GM19372 (cell line): Measurements from ENCODE around the gene CDH16.

Experiments
- ATAC-seq: cut with Tn5 transposase; IDR thresholded peaks from one replicate; pipeline ENCODE4 v1.9.1; 2021; ENCODE audit warnings: mild to moderate bottlenecking, low read depth, moderate library complexity; ENCODE audit not compliant: unreplicated experiment

The CDH16 gene

DNA sequence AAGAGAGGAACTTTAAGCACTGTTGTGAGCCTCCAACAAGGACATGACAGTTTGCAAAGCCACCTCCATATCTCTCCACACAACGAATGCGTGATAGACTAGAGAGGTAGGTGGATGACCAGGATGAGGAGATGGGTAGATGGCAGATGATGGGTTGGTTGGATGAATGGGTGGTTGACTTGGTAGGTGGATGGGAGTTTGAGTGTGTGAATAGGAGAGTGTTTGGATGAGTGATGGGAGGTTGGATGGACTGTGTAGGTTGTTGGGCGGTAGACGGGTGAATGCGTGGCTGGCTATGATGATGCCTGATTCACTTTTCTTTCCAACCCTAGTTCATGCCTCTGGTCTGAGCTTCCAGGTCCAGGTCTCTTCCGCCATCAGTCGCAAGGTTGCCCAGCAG, 4.1 kb downstream of the CDH16 start:
- no peak for ATAC-seq

DNA sequence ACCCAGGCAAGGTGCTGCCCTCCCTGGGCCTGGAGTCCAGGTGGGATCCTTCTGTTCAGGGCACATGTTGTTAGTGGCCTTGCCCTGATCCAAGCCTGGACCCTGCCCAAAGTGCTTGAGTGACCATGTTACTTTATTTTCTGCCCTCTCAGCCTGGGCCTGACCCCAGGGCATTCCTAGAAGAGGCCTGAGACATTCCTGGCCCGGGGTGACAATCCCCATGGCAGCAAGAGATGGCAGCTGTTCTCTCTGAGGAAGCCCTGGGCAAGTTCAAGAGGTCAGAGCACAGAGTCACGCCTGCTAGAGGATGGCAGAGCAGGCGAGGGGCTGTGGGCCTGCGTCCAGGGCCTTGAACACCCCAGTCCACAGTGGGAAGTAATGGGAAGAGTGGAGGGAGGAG, 5.0 kb downstream of the CDH16 start:
- ATAC-seq: no peak

DNA sequence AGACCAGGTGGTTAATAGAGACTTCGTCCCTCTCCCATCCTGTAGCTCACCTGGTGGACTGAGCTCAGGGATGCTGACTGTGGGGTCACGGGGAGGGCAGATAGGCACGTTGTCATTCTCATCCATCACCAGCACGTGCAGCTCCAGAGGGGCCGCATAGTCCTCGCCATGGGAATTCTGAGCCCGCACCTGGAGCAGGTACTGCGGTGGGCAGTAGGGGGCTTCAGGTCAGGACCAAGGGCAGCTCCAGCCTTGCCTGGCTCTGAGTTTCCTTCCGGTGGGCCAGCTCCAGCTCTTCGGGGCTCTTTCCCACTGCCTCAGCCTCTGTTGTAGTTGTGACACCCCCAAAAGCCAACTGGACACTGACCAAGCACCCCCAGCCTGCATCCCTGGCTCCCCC, 5.6 kb downstream of the CDH16 start:
- no peak for ATAC-seq

DNA sequence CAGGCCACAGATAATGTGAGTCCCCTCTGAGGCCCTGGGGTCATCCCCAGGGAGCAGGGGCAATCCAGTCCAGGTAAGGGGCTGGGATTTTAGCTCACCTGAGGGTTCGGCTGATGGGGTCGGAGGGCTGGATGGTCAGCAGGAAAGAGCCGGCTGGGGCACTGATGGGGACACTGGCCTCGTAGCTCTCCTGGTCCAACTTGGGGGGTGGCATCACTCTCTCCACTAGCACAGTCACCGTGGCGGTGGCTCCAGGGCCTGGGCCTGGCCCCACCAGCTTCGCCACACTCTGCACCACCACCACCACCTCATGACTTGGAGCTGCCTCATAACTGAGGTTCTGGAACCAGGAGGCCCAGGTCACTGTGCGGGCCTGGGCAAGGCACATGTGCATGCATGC, 6.9 kb downstream of the CDH16 start:
- no peak for ATAC-seq

DNA sequence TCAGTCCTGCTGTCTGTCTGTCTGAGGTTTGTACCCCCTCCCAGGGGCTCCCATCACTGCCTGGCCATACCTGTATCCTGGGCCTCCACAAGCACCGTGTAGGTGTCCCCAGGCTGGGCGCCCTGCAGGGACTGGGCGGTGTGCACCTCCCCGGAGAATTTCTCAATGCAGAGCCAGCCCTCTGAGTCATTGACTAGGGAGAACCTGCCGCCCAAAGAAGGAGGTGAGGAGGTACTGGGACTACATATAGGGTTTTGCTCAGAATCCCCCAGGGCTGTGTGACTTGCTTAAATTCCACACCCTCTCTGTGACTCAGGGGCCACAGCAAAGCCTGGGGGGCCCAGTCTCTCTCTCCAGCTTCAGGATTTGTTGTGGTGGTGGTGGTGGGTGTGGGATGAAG, 7.6 kb downstream of the CDH16 start:
- no peak for ATAC-seq

- no peak for ATAC-seq
Measured at GRCh38 chr16:66910175-66910940, 8.3 kb downstream of the CDH16 start.

- no peak for ATAC-seq
Measured at GRCh38 chr16:66908762-66909559, 9.7 kb downstream of the CDH16 start.

DNA sequence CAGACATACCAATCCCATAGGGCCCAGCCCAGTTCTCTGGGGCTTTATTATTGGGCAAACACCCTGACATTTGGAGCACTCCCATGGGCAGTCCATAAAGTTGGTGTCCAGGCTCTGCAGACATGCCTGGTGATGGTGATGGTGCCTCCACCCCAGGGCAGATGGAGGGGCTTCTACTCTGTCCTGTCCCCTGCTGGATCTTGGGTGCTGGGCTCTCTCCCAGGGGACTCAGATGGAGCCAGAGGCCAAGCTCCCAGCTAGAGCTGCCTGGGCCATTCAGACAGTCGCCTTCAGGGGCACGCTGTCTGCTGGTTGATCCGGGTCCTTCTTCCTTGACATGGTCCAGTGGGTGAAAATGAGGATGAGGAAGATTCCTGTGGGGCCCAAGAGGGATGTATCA, 10.6 kb downstream of the CDH16 start:
- ATAC-seq: no peak

GRCh38 chr16:66906916-66907836, 11.5 kb downstream of the CDH16 start:
- ATAC-seq: no peak

DNA sequence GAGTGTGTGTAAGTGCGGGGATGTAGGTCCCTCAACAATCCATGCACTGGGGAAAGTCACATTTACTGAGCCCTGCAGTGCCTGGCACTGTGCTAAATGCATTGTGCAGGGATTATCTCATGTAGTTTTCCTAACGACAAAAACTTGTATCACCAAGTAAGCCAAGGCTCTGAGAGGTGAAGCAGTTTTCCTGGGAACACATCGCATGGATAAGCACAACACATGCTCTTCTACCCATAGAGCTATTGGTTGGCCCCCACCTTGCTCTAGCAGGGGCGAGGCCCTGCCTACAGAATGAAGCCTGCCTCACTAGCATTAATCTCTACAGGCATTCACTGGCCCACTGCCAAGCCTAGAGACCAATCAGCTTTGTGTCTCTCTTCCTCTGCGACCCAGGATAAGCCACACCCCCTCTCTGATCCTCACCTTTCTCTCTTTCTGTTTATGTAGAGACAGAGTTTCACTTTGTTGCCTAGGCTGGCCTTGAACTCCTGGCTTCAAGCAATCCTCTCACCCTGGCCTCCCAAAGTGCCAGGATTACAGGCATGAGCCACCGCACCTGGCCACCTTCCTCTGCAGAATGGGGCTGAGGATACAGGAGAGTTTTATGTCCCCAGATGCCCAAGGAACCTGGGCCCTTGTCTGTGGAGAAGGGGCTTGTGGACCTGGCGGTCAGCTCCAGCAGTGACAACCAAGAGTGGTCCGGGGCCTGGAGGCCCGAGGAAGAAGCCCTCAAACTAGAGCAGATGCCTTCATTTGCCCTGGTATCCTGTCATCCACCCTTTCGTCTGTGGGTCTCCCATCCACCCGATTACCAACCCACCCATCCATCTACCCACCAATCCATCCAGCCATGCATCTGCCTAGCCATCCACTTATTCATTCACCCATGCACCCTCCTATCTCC, 12.8 kb downstream of the CDH16 start:
- no peak for ATAC-seq

DNA sequence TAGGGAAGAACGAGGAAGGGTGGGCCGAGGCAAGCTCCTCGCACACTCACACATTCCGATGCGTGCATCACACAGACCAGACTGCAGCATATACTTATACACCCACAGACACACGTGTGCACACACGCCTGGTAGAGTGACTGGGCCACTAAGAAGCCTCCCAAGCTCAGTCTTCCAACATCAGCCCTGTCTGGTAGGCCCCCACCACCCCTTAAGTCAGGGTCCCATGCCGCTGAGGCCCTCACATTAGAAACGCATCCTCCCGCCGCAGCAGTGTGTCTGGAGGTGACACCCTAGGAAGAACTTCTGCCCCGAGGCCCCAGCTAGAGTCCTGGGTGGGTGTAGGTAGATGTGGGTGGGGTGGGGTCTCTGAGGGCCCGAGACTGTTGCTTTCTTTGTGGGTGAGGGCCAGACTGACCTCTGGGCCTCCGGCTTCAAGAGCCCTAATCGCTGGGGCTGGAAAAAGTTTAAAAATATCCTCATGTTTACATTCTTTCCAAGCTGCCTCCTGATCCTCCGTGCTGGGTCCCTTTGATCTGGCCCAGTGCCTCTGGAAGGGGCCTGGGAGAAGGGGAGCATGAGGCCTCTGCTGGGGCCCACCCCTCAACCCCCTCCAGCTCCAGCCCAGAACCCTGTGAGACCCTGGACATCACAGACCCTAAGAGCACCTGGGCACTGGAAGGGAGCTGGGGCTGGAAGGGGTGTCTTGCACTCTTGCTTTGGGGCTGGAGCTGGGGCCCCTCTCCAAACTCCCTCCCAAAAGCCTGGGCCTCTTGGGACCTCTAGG, 13.6 kb downstream of the CDH16 start:
- ATAC-seq: no peak

- no peak for ATAC-seq
Measured at GRCh38 chr16:66904428-66904845, 14.2 kb downstream of the CDH16 start.

DNA sequence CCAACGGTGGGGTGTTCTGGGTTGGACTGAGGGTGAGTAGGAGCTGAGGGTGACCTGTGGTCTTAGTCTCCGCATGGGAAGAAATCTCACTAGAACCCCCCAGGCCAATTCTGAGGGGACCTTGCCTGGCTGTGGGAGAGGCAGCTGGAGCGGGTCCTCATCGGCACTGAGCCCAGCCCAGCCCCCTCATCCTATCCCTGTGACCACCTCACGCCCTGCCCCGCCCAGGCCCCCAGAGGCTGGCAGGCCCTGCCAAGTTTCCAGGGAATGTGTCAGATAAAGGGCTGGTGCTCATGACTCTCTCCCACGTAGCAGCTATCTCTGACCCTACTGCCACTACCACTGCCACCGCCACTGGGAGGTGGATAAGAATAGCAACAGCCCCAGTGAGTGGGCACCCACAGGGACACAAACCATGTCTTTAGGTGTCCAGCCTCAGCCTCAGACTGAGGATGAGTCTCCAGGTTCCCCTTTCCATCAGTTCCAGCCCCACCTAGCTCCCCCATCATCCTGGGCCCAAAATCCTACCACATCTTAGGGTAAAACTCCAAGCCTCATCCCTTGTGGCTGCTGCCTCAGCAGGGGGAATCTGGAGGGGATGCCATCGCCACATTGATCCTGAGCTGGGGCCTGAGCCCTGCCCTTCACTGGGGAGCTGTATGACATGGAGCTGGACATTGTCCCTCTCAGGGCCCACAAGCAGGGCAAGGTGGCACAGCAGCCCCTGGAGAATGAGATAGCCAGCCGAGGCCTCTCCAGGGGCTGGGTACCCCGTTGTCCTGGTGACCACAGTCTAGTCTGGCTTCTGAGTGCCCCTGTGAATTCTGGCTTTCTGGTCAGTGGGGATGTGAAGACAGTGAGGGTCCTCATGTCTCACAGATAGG, 14.9 kb downstream of the CDH16 start:
- no peak for ATAC-seq

- ATAC-seq: no peak
Measured at GRCh38 chr16:66902648-66903543, 15.8 kb downstream of the CDH16 start.

GRCh38 chr16:66901626-66902025, 17.1 kb downstream of the CDH16 start:
- no peak for ATAC-seq

DNA sequence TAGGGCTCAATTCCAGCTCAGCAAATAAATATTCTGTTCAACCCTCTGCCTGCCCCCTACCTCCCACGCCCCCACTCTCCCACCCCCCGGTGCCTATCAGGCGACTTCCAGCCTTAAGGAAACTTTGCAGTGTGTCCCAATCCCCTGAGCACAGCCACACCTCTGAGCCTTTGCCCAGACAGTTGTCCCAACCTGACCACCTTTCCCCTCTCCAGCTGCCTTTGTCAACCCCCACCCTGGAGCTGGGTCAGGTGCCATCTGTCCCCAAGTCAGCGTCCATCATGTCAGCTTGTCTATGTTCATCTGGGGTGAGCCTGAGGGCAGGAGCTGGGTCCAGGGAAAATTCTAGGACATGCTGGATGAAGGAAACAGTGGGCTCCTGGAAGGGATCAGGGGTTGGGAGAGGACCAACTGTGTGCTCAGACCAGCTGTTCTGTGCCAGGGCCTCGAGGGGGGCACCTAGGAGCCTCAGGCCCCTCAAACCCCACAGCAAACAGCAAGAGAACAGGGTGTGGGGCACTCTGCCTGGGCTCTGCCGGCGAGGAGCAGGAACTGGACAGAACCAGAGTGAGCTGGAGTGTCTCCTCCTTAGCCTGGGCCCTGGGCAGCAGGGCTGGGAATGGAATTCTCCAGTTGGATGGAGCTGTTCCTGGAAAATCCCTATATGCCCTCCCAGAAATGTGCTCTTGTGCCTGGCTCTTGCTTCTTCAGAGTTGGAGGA, 17.8 kb downstream of the CDH16 start:
- no peak for ATAC-seq
